HG02763 (cell line): ENCODE data around the gene COL26A1.

ENCODE experiments used
- ATAC-seq: cut with Tn5 transposase; IDR thresholded peaks from one replicate; pipeline ENCODE4 v1.9.1; 2021; ENCODE audit warnings: mild to moderate bottlenecking, moderate library complexity; ENCODE audit not compliant: unreplicated experiment

The COL26A1 gene

GRCh38 chr7:101370836-101371235 lies 8.2 kb downstream of the COL26A1 start:
- ATAC-seq, result no peak

- no peak for ATAC-seq
Measured at GRCh38 chr7:101373812-101374614, 11.3 kb downstream of the COL26A1 start.

DNA sequence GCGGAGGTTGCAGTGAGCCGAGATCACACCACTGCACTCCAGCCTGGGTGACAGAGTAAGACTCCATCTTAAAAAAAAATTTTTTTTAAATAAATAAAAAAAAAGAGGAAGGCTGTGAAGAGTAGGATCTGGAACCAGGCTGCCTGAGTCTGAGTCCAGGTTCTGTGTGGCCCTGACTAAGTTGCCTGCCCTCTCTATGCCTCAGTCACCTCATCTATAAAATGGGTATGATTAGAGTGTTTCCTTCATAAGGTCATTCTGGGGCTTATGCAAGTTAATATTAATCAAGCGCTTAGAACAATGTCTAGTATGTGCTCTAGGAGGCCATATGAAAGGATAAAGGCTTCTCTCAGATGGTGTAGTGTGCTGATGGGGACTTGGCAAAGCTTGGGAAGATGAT lies 12.3 kb downstream of the COL26A1 start:
- no peak for ATAC-seq

GRCh38 chr7:101376601-101377000 lies 13.9 kb downstream of the COL26A1 start:
- no peak for ATAC-seq

- no peak for ATAC-seq
Measured at GRCh38 chr7:101377189-101377736, 14.6 kb downstream of the COL26A1 start.

DNA sequence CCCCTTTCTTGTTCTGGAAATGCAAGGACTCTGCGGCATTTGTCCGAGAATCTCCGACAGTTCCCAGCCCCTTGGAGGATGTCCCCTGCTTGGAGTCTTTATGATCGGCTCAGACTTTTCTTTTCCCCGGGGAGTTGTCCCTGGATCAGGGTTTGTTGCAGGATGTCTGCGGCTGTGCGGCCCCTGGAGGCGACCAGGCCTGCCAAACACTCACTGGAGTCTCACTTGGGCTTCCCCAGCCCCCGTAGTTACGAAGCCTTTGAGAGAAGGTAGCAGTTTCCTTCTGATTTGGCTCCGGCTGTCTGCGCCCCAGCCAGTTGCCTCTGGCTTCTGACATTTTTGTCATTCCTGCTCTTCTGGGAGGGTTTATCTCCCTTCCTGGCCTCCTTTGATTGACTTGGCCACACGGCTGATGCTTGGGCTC lies 16.1 kb downstream of the COL26A1 start:
- ATAC-seq, result no peak

- ATAC-seq, result no peak
Measured at GRCh38 chr7:101379302-101379701, 16.6 kb downstream of the COL26A1 start.

DNA sequence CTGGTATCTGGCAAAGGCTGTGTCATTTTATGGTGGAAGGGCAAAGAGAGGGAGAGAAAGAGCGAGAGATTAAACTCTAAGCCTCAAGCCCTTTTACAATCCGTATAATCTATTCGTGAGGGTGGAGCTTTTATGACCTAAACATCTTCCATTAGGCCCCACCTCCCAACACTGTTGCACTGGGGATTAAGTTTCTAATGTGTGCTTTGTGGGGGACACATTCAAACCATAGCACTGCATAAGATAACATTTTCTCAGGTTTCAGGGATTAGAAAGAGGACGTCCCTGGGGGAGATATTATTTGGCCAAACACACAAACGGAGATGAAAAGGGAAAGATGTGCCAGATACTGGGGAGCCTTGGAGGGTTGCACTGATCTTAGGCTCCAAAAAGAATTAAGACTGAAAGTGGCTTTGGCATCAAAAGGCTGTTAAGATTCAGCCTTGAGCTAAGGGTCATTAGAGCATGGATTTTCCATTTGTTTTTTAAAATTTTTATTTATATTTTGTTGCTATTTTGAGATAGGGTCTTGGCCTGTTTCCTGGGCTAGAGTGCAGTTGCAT lies 19.0 kb downstream of the COL26A1 start:
- ATAC-seq, result no peak

- no peak for ATAC-seq
Measured at GRCh38 chr7:101382937-101383336, 20.3 kb downstream of the COL26A1 start.

GRCh38 chr7:101386177-101386557 lies 23.5 kb downstream of the COL26A1 start:
- ATAC-seq, result no peak

- ATAC-seq, result no peak
Measured at GRCh38 chr7:101386558-101387231, 24.0 kb downstream of the COL26A1 start.

DNA sequence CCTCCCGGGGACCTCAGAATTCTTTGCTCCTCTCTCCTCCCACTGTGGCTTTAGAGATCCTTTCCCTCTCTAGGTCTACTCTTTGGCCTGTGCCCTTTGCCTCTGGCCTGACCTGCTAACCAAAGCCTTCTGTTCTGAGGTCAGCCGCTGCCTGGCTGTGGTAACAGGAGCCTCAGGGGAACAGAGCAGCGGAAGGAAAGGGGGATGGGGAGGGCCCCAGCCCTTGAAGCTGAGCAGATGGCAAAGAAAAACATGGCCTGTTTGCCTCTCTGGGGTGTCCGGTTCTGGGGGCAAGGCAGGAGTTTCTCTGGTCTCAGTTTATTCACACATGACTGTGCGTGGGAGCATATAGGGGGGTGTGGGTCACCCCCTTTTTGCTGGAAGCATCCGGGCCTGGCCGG lies 28.2 kb downstream of the COL26A1 start:
- peak; percentile 94 for ATAC-seq

- ATAC-seq, result no peak
Measured at GRCh38 chr7:101391991-101392390, 29.3 kb downstream of the COL26A1 start.

DNA sequence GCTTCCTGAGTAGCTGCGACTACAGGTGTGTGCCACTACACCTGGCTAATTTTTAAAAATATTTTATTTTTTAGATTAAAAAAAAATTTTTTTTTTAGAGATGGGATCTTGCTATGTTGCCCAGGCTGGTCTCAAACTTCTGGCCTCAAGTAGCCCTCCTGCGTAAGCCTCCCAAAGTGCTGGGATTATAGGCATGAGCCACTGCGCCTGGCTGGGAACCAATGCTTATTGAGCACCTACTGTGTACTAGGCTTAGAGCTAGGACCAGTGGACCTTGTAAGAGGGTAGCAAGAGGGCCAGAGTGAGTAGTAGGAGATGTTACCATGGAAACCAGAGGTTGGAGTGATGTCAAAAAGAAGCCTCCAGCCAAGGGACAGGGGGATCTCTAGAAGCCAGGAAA lies 31.2 kb downstream of the COL26A1 start:
- no peak for ATAC-seq

- ATAC-seq, result no peak
Measured at GRCh38 chr7:101395376-101395775, 32.7 kb downstream of the COL26A1 start.

- no peak for ATAC-seq
Measured at GRCh38 chr7:101397243-101397642, 34.6 kb downstream of the COL26A1 start.

DNA sequence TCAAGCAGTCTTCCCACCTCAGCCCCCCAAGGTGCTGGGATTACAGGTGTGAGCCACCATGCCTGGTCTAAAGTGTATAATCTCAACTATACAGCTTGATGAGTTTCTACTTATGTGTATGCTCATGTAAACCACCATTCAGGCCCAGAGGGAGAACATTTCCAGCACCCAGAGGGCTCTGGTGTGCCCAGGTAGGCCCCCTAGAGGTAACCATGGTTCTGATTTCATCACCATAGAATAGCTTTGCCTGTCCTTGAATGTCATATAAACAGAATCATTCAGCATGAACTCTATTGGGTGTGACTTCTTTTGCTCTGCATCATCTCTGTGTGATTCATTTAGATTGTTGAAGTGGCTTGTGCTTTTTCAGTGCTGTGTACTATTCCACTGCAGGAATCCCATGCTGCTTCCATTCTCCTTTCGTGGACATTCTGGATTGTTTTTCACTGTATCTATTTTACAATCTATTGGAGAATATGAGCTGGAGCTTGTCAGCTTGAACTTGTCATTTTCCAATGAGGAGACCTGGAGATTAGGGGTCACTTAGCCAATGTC lies 35.2 kb downstream of the COL26A1 start:
- ATAC-seq, result no peak

DNA sequence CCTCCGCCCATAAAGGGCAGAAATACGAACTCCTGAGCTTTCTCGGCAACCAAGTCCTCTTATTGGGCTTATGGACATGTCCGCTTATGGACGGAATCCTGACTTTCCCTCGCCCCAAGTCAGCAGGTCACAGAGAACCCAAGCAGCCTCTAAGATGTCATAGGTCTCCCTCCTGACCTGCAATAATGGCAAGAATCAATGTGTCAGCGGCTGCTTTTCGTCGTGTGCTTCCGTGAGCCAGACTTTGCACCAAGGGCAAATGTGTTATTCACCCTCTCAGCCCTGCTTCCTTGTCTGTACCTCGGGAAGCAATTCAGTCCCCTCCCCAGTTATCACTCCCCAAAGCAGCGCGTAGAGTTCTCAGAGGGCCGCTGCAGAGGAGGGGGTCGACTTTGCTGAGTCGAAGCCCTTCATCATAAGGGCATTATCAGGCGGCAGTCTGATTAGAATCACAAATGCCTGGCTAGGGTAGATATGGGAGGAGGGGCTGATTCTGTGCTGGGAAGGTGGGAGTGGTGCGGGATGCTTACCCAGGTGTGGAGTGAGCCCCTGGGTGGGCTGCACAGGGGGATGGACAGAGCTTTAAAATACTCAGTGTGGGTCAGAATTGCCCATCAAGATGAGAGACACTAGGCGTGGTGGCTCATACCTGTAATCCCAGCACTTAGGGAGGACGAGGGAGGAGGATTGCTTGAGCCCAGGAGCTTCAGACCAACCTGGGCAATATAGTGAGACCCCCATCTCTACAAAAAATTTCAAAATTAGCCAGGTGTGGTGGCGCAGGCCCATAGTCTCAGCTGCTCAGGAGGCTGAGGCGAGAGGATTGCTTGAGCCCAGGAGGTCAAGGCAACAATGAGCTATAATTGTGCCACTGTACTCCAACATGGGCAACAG lies 36.0 kb downstream of the COL26A1 start:
- no peak for ATAC-seq

- ATAC-seq, result no peak
Measured at GRCh38 chr7:101399759-101400158, 37.1 kb downstream of the COL26A1 start.

GRCh38 chr7:101400751-101401150 lies 38.1 kb downstream of the COL26A1 start:
- no peak for ATAC-seq
